ENCODE data around the gene BEST1. TPM values are rescaled to one million over a fixed set of nuclear protein-coding genes. Genes with fewer than 3 reads are reported as not detected.

BEST1 gene
- total RNA-seq, 1 experiment from 2014 or later: 0.17 TPM

DNA sequence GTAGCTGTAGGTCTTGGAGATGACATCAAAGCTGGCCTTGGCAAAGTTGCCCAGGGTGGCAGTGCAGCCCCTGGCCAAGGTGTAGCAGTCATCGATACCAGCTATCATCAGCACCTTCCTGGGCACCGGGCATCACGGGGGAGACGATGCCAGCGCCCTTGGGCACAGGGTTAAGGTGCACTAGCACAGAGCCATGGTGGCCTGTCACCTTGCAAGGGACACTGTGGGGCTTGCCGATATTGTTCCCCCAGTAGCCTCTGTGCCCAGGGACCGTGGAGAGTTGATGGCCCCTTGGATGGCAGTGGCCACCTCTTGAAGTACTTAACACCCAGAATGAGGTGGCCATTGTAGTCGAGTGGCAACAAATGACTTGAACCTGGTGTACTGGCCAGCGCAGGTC is 61.7 kb downstream of the BEST1 start (continued):
- TF ChIP-seq, protein P1, sequence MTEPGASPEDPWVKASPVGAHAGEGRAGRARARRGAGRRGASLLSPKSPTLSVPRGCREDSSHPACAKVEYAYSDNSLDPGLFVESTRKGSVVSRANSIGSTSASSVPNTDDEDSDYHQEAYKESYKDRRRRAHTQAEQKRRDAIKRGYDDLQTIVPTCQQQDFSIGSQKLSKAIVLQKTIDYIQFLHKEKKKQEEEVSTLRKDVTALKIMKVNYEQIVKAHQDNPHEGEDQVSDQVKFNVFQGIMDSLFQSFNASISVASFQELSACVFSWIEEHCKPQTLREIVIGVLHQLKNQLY (CRISPR knock-in tag; IDR thresholded peaks at IDR 0.05): no peak

DNA sequence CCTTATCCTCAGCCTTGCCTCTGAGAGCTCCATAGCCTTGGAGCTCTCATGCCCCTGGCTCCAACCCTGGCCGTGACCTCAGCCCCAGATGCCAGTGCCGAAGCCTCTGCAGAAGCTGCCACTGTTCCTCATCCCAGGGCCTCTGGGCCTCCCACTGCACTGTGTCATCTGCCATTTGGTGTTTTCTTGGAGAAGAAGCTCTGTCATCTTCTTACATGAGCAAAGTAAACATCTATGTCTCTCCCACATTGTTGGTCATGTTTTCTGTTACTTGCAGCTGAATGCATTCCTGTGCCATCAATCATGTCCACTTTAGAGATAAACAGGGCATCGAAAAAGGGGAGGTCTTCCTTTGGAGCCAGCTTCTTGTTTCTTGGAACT is 62.3 kb downstream of the BEST1 start:
- ATAC-seq: no peak
- no peak overlapping the region; the same call in 1 of the 2 replicates for H3K27ac Mint-ChIP-seq
- POLR2A ChIA-PET: no interaction called here
- H3K9me3 Mint-ChIP-seq: peaks cover 8% of the 10 kb centered on the region
- H3K4me3 Mint-ChIP-seq: no peak overlapping the region
- TF ChIP-seq ZMAT4 (CRISPR knock-in tag; IDR thresholded peaks at IDR 0.05) (no peak), EMX1 (CRISPR knock-in tag; IDR thresholded peaks at IDR 0.05) (no peak), HMGXB4 (CRISPR knock-in tag; IDR thresholded peaks at IDR 0.05) (no peak), PRDM15 (CRISPR knock-in tag; IDR thresholded peaks at IDR 0.05) (no peak), ZBTB21 (CRISPR knock-in tag; IDR thresholded peaks at IDR 0.05; ENCODE audit: borderline replicate concordance) (no peak), MYBL2 (CRISPR knock-in tag; IDR thresholded peaks at IDR 0.05) (no peak), NR2C2 (CRISPR knock-in tag; IDR thresholded peaks at IDR 0.05) (no peak), ETV6 (CRISPR knock-in tag; IDR thresholded peaks at IDR 0.05) (no peak), TP53 (CRISPR knock-in tag; IDR thresholded peaks at IDR 0.05) (no peak)
- TF ChIP-seq, protein P1 (CRISPR knock-in tag; IDR thresholded peaks at IDR 0.05): no peak
- TF ChIP-seq, protein P2, sequence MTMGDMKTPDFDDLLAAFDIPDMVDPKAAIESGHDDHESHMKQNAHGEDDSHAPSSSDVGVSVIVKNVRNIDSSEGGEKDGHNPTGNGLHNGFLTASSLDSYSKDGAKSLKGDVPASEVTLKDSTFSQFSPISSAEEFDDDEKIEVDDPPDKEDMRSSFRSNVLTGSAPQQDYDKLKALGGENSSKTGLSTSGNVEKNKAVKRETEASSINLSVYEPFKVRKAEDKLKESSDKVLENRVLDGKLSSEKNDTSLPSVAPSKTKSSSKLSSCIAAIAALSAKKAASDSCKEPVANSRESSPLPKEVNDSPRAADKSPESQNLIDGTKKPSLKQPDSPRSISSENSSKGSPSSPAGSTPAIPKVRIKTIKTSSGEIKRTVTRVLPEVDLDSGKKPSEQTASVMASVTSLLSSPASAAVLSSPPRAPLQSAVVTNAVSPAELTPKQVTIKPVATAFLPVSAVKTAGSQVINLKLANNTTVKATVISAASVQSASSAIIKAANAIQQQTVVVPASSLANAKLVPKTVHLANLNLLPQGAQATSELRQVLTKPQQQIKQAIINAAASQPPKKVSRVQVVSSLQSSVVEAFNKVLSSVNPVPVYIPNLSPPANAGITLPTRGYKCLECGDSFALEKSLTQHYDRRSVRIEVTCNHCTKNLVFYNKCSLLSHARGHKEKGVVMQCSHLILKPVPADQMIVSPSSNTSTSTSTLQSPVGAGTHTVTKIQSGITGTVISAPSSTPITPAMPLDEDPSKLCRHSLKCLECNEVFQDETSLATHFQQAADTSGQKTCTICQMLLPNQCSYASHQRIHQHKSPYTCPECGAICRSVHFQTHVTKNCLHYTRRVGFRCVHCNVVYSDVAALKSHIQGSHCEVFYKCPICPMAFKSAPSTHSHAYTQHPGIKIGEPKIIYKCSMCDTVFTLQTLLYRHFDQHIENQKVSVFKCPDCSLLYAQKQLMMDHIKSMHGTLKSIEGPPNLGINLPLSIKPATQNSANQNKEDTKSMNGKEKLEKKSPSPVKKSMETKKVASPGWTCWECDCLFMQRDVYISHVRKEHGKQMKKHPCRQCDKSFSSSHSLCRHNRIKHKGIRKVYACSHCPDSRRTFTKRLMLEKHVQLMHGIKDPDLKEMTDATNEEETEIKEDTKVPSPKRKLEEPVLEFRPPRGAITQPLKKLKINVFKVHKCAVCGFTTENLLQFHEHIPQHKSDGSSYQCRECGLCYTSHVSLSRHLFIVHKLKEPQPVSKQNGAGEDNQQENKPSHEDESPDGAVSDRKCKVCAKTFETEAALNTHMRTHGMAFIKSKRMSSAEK (CRISPR knock-in tag; IDR thresholded peaks at IDR 0.05; ENCODE audit: borderline replicate concordance): no peak
- TF ChIP-seq, protein P3, sequence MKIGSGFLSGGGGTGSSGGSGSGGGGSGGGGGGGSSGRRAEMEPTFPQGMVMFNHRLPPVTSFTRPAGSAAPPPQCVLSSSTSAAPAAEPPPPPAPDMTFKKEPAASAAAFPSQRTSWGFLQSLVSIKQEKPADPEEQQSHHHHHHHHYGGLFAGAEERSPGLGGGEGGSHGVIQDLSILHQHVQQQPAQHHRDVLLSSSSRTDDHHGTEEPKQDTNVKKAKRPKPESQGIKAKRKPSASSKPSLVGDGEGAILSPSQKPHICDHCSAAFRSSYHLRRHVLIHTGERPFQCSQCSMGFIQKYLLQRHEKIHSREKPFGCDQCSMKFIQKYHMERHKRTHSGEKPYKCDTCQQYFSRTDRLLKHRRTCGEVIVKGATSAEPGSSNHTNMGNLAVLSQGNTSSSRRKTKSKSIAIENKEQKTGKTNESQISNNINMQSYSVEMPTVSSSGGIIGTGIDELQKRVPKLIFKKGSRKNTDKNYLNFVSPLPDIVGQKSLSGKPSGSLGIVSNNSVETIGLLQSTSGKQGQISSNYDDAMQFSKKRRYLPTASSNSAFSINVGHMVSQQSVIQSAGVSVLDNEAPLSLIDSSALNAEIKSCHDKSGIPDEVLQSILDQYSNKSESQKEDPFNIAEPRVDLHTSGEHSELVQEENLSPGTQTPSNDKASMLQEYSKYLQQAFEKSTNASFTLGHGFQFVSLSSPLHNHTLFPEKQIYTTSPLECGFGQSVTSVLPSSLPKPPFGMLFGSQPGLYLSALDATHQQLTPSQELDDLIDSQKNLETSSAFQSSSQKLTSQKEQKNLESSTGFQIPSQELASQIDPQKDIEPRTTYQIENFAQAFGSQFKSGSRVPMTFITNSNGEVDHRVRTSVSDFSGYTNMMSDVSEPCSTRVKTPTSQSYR (CRISPR knock-in tag; IDR thresholded peaks at IDR 0.05): no peak
- TF ChIP-seq, protein P4, sequence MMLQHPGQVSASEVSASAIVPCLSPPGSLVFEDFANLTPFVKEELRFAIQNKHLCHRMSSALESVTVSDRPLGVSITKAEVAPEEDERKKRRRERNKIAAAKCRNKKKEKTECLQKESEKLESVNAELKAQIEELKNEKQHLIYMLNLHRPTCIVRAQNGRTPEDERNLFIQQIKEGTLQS (CRISPR knock-in tag; conservative IDR thresholded peaks at IDR 0.05): no peak
- no peaks in the 10 kb centered on the region for H3K36me3 Mint-ChIP-seq
- H3K4me1 Mint-ChIP-seq: no peaks in the 10 kb centered on the region
- no peaks in the 10 kb centered on the region; the same call in 1 of the 2 replicates for H3K27me3 Mint-ChIP-seq (ENCODE audit: low read depth)
- CTCF ChIA-PET: no interaction called here
- DNase-seq (ENCODE audit: low spot score): no peak

All from WTC11 (cell line).